Peyer's patch (tissue), 4 donors: ENCODE data around the gene PRRT4. TPM values are rescaled to one million over a fixed set of nuclear protein-coding genes. Genes with fewer than 3 reads are reported as not detected.

Experiments used
- DNase-seq, 3 donors: peaks; one replicate each; pipeline ENCODE4 v3.0.0-alpha.2; 2017 to 2019
- H3K27ac ChIP-seq, 4 donors: fragments of 200-600 bp; sonication (generic); one replicate each; pipeline ENCODE4 v1.5.1; 2016 to 2019
- H3K27me3 ChIP-seq, 2 donors: fragments of 200-600 bp; sonication (generic); one replicate each; pipeline ENCODE4 v1.5.1; 2019
- H3K36me3 ChIP-seq, 3 donors: fragments of 200-600 bp; sonication (generic); one replicate each; pipeline ENCODE4 v1.5.1; 2016 to 2019
- H3K4me1 ChIP-seq, 4 donors: fragments of 200-600 bp; sonication (generic); one replicate each; pipeline ENCODE4 v1.5.1; 2016 to 2019
- H3K4me3 ChIP-seq, 4 donors: fragments of 200-600 bp; sonication (generic); 1 replicate in 3 of 4; 2 replicates in 1 of 4; pipeline ENCODE4 v1.5.1; 2016 to 2019; ENCODE audit warnings: mild to moderate bottlenecking in 1 of 4
- H3K9me3 ChIP-seq, 4 donors: fragments of 200-600 bp; sonication (generic); one replicate each; pipeline ENCODE4 v1.5.1; 2016 to 2019; ENCODE audit warnings: mild to moderate bottlenecking in 1 of 4
- CTCF ChIP-seq, 6 experiments: fragments of 450-650 bp in 4 of 6; fragments of 200-600 bp in 2 of 6; sonication (generic) in 1 of 6; IDR thresholded peaks; one replicate each; pipeline ENCODE4 v1.5.1; 2017 to 2019; ENCODE audit warnings: antibody characterized with exemption in 6 of 6, mild to moderate bottlenecking in 3 of 6, moderate library complexity in 1 of 6
- POLR2A ChIP-seq, 2 donors: fragments of 450-650 bp; IDR thresholded peaks; one replicate each; pipeline ENCODE4 v1.5.1; 2017; ENCODE audit warnings: antibody characterized with exemption in 2 of 2, mild to moderate bottlenecking in 2 of 2, moderate library complexity in 2 of 2
- total RNA-seq, 4 donors: library from RNA; depleted of rRNA; stranded (reverse); fragments of >200 nt; gene quantifications; one replicate each; pipeline ENCODE4 v1.1.0, GENCODE V29; 2016

The PRRT4 gene
- total RNA-seq, 4 donors from 2014 or later, result 0.66 TPM; not detected in 3

GRCh38 chr7:128398016-128398840 is 36.7 kb upstream of the PRRT4 start:
- TF ChIP-seq POLR2A (IDR thresholded peaks at IDR 0.05) (no peak), CTCF (IDR thresholded peaks at IDR 0.05) (peak; percentile 86 to 91 (median 88))
- peak; percentile 50 to 85 (median 69) for DNase-seq
- peaks cover 0 to 52% (median 0%) of the 10 kb centered on the region in 3 donors for H3K36me3 ChIP-seq
- H3K9me3 ChIP-seq, result no peaks in the 10 kb centered on the region
- H3K27ac ChIP-seq, result no peak overlapping the region
- H3K27me3 ChIP-seq, result no peaks in the 10 kb centered on the region
- no peaks in the 10 kb centered on the region for H3K4me1 ChIP-seq
- no peak overlapping the region for H3K4me3 ChIP-seq

- no peak overlapping the region for H3K27ac ChIP-seq
- no peaks in the 10 kb centered on the region for H3K27me3 ChIP-seq
- TF ChIP-seq CTCF (IDR thresholded peaks at IDR 0.05) (no peak), POLR2A (IDR thresholded peaks at IDR 0.05) (no peak)
- H3K36me3 ChIP-seq, result peaks cover 0 to 57% (median 0%) of the 10 kb centered on the region in 3 donors
- H3K4me3 ChIP-seq, result no peak overlapping the region
- H3K4me1 ChIP-seq, result no peaks in the 10 kb centered on the region
- H3K9me3 ChIP-seq, result no peaks in the 10 kb centered on the region
- no peak for DNase-seq
These were observed 34.9 kb upstream of the PRRT4 start for GRCh38 chr7:128396357-128396756.

GRCh38 chr7:128395748-128396147 is 34.3 kb upstream of the PRRT4 start:
- Histone ChIP-seq H3K27me3 (no peaks in the 10 kb centered on the region), H3K4me1 (no peaks in the 10 kb centered on the region), H3K4me3 (no peak overlapping the region), H3K9me3 (no peaks in the 10 kb centered on the region), H3K27ac (no peak overlapping the region), H3K36me3 (peaks cover 0 to 51% (median 0%) of the 10 kb centered on the region in 3 donors)
- DNase-seq, result no peak
- TF ChIP-seq POLR2A (IDR thresholded peaks at IDR 0.05), result no peak
- no peak for TF ChIP-seq CTCF (IDR thresholded peaks at IDR 0.05)

- no peaks in the 10 kb centered on the region for H3K9me3 ChIP-seq
- H3K4me3 ChIP-seq, result no peak overlapping the region
- H3K36me3 ChIP-seq, result peaks cover 0 to 43% (median 0%) of the 10 kb centered on the region in 3 donors
- H3K27me3 ChIP-seq, result no peaks in the 10 kb centered on the region
- H3K27ac ChIP-seq, result no peak overlapping the region
- no peak for TF ChIP-seq POLR2A (IDR thresholded peaks at IDR 0.05)
- TF ChIP-seq CTCF (IDR thresholded peaks at IDR 0.05), result no peak
- no peak for DNase-seq
- H3K4me1 ChIP-seq, result no peaks in the 10 kb centered on the region
These were observed 33.5 kb upstream of the PRRT4 start for GRCh38 chr7:128394904-128395496.

- Histone ChIP-seq H3K9me3 (no peaks in the 10 kb centered on the region), H3K27me3 (no peaks in the 10 kb centered on the region), H3K27ac (no peak overlapping the region), H3K4me1 (no peaks in the 10 kb centered on the region), H3K4me3 (no peak overlapping the region), H3K36me3 (peaks cover 0 to 38% (median 0%) of the 10 kb centered on the region in 3 donors)
- TF ChIP-seq POLR2A (IDR thresholded peaks at IDR 0.05) (no peak), CTCF (IDR thresholded peaks at IDR 0.05) (no peak)
- no peak for DNase-seq
These were observed 32.2 kb upstream of the PRRT4 start for GRCh38 chr7:128393526-128394330.
